Stomach smooth muscle (tissue), 2 donors: ENCODE measurements around the gene TMEM266.

Source experiments
- H3K27ac ChIP-seq: one replicate; pipeline ENCODE4 v1.7.0; 2013; ENCODE audit warnings: mild to moderate bottlenecking, low read length, inconsistent platforms
- H3K27me3 ChIP-seq, 2 donors: one replicate each; pipeline ENCODE4 v1.7.0; 2013; ENCODE audit warnings: low read length in 2 of 2; ENCODE audit not compliant: insufficient read depth in 2 of 2, control insufficient read depth in 1 of 2
- H3K36me3 ChIP-seq, 2 donors: one replicate each; pipeline ENCODE4 v1.7.0; 2013; ENCODE audit warnings: low read length in 2 of 2; ENCODE audit not compliant: control insufficient read depth in 2 of 2, insufficient read depth in 2 of 2
- H3K4me1 ChIP-seq: one replicate; pipeline ENCODE4 v1.7.0; 2013; ENCODE audit warnings: low read length; ENCODE audit not compliant: control insufficient read depth, insufficient read depth
- H3K4me3 ChIP-seq, 2 donors: one replicate each; pipeline ENCODE4 v1.7.0; 2013; ENCODE audit warnings: low read length in 2 of 2
- H3K9ac ChIP-seq, 2 donors: one replicate each; pipeline ENCODE4 v1.7.0; 2013; ENCODE audit warnings: low read length in 2 of 2, mild to moderate bottlenecking in 1 of 2
- H3K9me3 ChIP-seq, 2 donors: one replicate each; pipeline ENCODE4 v1.7.0; 2013; ENCODE audit warnings: low read length in 2 of 2; ENCODE audit not compliant: control insufficient read depth in 2 of 2
- donor health status: healthy.
- donor health status: Pancreatic carcinoma.

Gene TMEM266

GRCh38 chr15:76174654-76175053, 114.9 kb downstream of the TMEM266 start:
- no peak overlapping the region for H3K9ac ChIP-seq
- H3K9me3 ChIP-seq = peaks cover 0 to 4% of the 10 kb centered on the region in 2 donors
- H3K27ac ChIP-seq = no peak overlapping the region
- H3K36me3 ChIP-seq = no peaks in the 10 kb centered on the region
- H3K27me3 ChIP-seq = peaks cover 2 to 17% of the 10 kb centered on the region in 2 donors
- peaks cover 14% of the 10 kb centered on the region for H3K4me1 ChIP-seq
- no peak overlapping the region for H3K4me3 ChIP-seq

DNA sequence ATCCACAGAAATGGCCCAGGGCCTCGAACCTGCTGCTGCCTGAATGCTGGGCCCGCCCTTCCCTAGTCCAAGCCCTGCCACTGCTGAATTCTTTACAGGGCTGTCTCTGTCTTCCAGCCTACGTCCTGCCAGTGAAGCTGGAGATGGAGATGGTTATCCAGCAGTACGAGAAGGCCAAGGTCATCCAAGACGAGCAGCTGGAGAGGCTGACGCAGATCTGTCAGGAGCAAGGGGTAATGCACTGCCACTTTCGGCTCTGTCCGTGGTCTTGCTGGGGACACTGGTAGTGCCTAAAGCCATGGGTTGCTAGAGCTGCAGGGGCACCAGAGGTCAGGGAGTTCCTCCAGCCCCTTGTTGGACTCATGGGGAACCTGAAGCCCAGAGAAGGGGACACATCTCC, 115.7 kb downstream of the TMEM266 start:
- peaks cover 9% of the 10 kb centered on the region for H3K4me1 ChIP-seq
- H3K27ac ChIP-seq = no peak overlapping the region
- no peak overlapping the region for H3K9ac ChIP-seq
- H3K27me3 ChIP-seq = peaks cover 2 to 17% of the 10 kb centered on the region in 2 donors
- no peaks in the 10 kb centered on the region for H3K36me3 ChIP-seq
- peaks cover 0 to 4% of the 10 kb centered on the region in 2 donors for H3K9me3 ChIP-seq
- H3K4me3 ChIP-seq = no peak overlapping the region

DNA sequence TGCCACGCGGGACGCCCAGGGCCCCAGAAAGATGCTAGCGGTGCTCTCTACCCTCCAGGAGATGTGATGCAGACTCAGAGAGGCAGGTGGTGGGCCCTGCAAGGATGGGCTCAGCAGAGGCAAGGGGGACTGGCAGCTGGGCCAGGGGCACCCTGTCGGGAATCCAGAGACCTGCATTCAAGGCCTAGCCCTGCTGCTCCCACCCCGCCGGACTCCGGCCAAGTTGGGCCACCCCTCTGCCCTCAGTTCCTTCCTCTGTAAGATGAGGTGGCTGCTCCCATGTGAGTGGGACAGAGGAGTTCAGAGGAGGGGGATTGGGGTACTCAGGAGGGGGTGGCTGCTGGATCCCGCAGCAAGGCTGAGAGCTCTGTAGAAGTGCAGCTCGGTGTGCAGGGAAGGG, 116.3 kb downstream of the TMEM266 start:
- no peak overlapping the region for H3K4me3 ChIP-seq

DNA sequence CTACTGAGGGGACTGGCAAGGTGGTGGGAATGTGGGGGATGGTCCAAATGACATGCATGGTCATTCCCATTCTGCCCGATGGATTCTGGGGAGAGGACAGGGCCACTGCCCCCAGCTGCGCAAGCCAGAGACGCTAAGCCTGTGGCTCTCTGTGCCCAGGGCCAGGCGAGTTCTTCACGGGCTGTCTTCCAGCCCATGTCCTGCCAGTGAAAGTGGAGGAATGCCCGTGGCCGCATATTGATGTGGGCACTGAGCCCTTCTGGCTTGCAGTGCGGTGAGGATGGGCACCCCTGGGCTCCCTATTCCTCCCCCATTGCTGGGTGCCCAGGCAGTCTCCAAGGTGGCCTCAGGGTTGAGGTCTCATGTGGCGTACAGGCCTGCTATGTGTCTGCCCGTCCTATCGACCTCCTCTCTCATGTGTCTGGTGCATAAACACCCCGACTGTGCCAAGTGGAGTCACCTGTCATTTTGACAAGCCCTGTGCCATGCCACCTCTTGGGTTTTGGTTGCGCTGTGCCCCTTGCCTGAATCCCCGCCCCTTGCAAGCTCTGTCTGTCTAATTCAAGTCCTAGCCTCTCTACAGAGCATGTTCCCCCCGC, 116.8 kb downstream of the TMEM266 start:
- no peak overlapping the region for H3K9ac ChIP-seq
- peaks cover 2 to 21% of the 10 kb centered on the region in 2 donors for H3K27me3 ChIP-seq
- H3K4me1 ChIP-seq = peaks cover 8% of the 10 kb centered on the region
- no peak overlapping the region for H3K4me3 ChIP-seq
- no peak overlapping the region for H3K27ac ChIP-seq
- no peaks in the 10 kb centered on the region for H3K36me3 ChIP-seq
- H3K9me3 ChIP-seq = peaks cover 0 to 4% of the 10 kb centered on the region in 2 donors

More for the DNA sequence above, 116.3 kb downstream of the TMEM266 start:
- Histone ChIP-seq H3K9ac (no peak overlapping the region), H3K9me3 (peaks cover 0 to 4% of the 10 kb centered on the region in 2 donors), H3K27ac (no peak overlapping the region), H3K4me1 (peaks cover 8% of the 10 kb centered on the region), H3K27me3 (peaks cover 2 to 18% of the 10 kb centered on the region in 2 donors), H3K36me3 (no peaks in the 10 kb centered on the region)

DNA sequence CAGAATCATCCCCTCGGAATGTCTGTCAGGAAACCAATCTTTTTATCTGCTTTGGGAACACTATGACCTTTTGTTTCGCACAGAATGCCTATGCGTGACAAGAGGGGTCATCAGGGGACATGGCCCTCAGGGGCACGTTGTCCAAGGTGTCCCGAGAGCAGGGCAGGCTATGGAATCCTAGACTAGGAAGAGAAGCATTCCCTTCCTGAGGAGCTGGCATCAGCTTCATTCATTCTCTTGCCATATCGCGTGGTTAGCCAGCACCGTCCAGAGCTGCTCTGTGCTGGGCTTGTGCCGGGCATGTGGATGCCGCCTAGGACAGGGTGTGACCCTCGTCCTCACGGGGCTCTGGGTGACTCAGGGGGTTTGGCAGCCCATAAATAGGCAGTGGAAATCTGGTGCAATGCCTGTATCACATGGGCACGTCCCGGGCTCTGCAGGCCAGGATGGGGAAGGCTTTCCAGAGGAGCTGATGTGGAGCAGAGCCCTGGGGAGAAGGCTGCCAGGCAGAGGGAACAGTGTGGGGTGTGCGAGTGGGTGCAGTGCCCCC, 117.8 kb downstream of the TMEM266 start:
- H3K9me3 ChIP-seq = peaks cover 0 to 4% of the 10 kb centered on the region in 2 donors
- peaks cover 8% of the 10 kb centered on the region for H3K4me1 ChIP-seq
- no peaks in the 10 kb centered on the region for H3K36me3 ChIP-seq
- no peak overlapping the region for H3K4me3 ChIP-seq
- peaks cover 2 to 21% of the 10 kb centered on the region in 2 donors for H3K27me3 ChIP-seq
- H3K27ac ChIP-seq = no peak overlapping the region
- no peak overlapping the region for H3K9ac ChIP-seq

DNA sequence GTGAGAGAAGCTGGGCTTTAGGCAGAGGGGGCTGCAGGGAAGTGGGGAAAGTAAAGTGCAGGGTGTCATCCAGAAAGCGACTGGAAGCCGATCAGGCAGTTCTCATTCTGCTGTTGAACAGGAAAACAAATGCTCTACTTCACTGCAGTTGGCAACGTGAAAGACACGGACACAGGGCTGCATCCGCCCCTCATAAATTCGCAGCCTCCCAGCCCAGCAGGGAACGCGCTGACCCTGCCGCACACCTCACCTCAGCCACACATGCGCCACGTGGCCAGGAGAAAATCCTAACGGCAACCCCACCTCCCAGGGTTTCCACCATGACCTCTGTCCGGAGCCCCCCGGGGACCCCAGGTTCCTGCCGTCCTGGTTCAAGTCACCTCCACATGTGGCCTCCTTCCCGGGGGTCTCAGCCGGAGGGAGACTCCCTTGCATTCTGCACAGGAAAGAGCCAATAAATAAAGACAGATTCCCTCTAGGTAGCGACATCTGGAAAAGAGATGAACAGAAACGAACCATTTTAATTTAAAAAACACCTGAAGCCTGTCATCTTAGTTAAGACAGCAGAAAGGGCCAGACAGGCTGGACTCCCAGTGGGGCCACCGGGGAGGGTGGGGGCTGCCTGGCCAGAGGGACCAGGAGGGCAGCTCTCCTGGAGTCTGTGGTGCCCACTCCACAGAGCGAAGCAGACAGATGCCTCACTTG, 118.7 kb downstream of the TMEM266 start:
- H3K4me3 ChIP-seq = no peak overlapping the region
- peaks cover 8% of the 10 kb centered on the region for H3K4me1 ChIP-seq
- peaks cover 0 to 4% of the 10 kb centered on the region in 2 donors for H3K9me3 ChIP-seq
- no peak overlapping the region for H3K9ac ChIP-seq
- H3K27ac ChIP-seq = no peak overlapping the region
- H3K27me3 ChIP-seq = peaks cover 2 to 21% of the 10 kb centered on the region in 2 donors
- no peaks in the 10 kb centered on the region for H3K36me3 ChIP-seq

- Histone ChIP-seq H3K4me3 (no peak overlapping the region), H3K36me3 (no peaks in the 10 kb centered on the region), H3K4me1 (peaks cover 8% of the 10 kb centered on the region), H3K9ac (no peak overlapping the region), H3K27me3 (peaks cover 2 to 21% of the 10 kb centered on the region in 2 donors), H3K9me3 (peaks cover 0 to 4% of the 10 kb centered on the region in 2 donors), H3K27ac (no peak overlapping the region)
Measured at GRCh38 chr15:76179023-76179422, 119.2 kb downstream of the TMEM266 start.

DNA sequence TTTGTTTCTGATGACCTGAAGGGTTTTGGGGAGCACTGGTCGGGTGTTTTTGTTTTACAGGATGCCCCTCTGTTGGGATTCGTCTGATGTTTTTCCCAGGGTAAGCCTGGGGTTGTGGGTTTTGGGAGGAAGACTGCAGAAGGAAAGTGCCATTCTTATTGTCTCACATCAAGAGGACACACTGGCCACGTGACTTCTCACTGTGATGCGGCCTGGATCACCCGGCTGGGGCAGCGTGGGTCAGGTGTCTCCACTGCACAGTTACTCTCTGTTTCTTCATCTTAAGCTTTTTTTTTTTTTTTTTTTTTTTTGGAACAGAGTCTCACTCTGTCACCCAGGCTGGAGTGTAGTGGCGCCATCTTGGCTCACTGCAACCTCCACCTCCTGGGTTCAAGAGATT, 120.5 kb downstream of the TMEM266 start:
- no peaks in the 10 kb centered on the region for H3K9me3 ChIP-seq
- peaks cover 8% of the 10 kb centered on the region for H3K4me1 ChIP-seq
- H3K27ac ChIP-seq = no peak overlapping the region
- no peak overlapping the region for H3K9ac ChIP-seq
- no peaks in the 10 kb centered on the region for H3K36me3 ChIP-seq
- no peak overlapping the region for H3K4me3 ChIP-seq
- peaks cover 2 to 21% of the 10 kb centered on the region in 2 donors for H3K27me3 ChIP-seq

DNA sequence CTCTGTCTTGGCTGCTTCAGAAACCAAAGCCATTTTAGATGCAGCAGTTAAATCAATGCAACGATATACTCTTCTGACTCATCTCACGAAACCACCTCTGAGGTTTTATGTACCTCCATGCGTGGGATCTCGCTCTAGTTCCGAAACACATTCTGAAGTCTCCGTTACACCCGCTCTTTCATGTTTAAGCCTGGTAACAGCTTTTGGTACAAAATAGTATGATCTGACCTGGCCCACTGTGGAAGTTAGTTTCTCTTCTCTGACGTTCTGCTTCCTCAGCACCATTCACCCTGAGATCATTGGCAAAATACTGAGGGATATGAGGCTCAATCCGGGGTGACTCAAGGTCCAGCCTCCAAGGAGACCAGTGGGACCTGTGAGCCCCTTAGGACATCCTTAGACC, 121.9 kb downstream of the TMEM266 start:
- Histone ChIP-seq H3K9me3 (no peaks in the 10 kb centered on the region), H3K9ac (no peak overlapping the region), H3K4me1 (peaks cover 8% of the 10 kb centered on the region), H3K36me3 (no peaks in the 10 kb centered on the region), H3K4me3 (no peak overlapping the region), H3K27me3 (peaks cover 2 to 20% of the 10 kb centered on the region in 2 donors), H3K27ac (no peak overlapping the region)

DNA sequence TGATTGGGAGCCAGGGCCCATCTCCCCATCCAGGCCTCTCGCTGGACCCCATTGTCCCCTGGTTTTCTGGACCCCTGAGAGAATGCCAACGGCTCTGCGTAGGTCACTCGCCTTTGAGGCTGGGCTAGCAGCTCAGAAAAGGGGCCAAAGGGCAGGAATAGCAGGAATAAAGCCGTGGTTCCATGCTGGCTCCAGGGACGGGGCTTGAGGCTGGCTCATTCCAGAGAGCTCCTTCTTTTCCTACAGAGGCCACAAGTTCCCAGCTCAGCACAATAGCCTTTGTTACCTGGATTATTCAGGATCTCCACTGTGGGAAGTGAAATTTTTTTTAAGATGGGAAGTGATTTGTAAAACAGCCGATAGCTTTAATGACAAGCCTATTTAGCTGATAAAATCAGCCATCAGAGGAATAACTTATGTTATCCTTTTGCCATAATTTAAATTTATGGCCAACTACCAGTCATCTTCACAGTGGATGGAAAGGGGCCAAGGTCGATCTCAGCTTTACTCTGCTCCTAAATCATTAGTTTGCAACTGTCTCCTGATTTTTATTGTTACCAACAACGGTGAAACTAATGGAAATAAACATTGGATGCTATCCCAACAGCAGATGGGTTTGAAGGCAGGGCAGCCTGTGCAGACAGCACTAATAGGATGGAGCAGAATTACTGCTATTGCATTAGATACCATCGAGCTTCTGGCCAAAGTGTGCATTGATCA, 124.3 kb downstream of the TMEM266 start:
- no peak overlapping the region for H3K4me3 ChIP-seq
- no peaks in the 10 kb centered on the region for H3K9me3 ChIP-seq

More for the DNA sequence above, 124.3 kb downstream of the TMEM266 start:
- no peak overlapping the region for H3K9ac ChIP-seq
- peaks cover 0 to 7% of the 10 kb centered on the region in 2 donors for H3K27me3 ChIP-seq
- H3K4me1 ChIP-seq = no peaks in the 10 kb centered on the region
- H3K27ac ChIP-seq = no peak overlapping the region
- no peaks in the 10 kb centered on the region for H3K36me3 ChIP-seq
